Thoracic aorta (tissue), 2 donors: ENCODE data around the gene UGT1A6. TPM values are rescaled to one million over a fixed set of nuclear protein-coding genes. Genes with fewer than 3 reads are reported as not detected.

Experiments
- ATAC-seq: fragments of 150-250 bp; one replicate; pipeline ENCODE4 v1.8.0; 2017; ENCODE audit warnings: low read depth; ENCODE audit not compliant: insufficient number of reproducible peaks, low FRiP score
- DNase-seq: peaks from one replicate; pipeline ENCODE4 v3.0.0-alpha.2; 2020; ENCODE audit warnings: low spot score
- H3K27ac ChIP-seq, 2 donors: fragments of 200-600 bp; sonication (generic); 1 replicate in 1 of 2; 2 replicates in 1 of 2; pipeline ENCODE4 v1.5.1; 2016; ENCODE audit warnings: mild to moderate bottlenecking in 2 of 2, moderate library complexity in 2 of 2
- H3K27me3 ChIP-seq: fragments of 200-600 bp; sonication (generic); replicated peaks from 2 replicates; pipeline ENCODE4 v1.6.0; 2016; ENCODE audit warnings: mild to moderate bottlenecking; ENCODE audit not compliant: insufficient read depth
- H3K36me3 ChIP-seq: fragments of 200-600 bp; sonication (generic); one replicate; pipeline ENCODE4 v1.5.1; 2016
- H3K4me1 ChIP-seq, 2 donors: fragments of 200-600 bp; sonication (generic); 1 replicate in 1 of 2; 2 replicates in 1 of 2; pipeline versions ENCODE4 v1.5.1 to v1.6.0; 2016; ENCODE audit warnings: low read depth in 2 of 2, mild to moderate bottlenecking in 1 of 2; ENCODE audit not compliant: control insufficient read depth in 1 of 2
- H3K4me3 ChIP-seq: fragments of 200-600 bp; sonication (generic); 2 replicates; pipeline ENCODE4 v1.5.1; 2016; ENCODE audit warnings: mild to moderate bottlenecking
- H3K9me3 ChIP-seq: fragments of 200-600 bp; sonication (generic); 2 replicates; pipeline ENCODE4 v1.5.1; 2016
- total RNA-seq, 2 donors: library from RNA; depleted of rRNA; stranded (reverse); fragments of >200 nt; gene quantifications; one replicate each; pipeline versions ENCODE4 v1.1.0 to v1.2.3, GENCODE V29; 2016
- TF ChIP-seq, protein P1 (sequence below): fragments of 200-600 bp; sonication (generic); IDR thresholded peaks from one replicate; pipeline ENCODE4 v1.5.1; 2019; ENCODE audit warnings: antibody characterized with exemption

UGT1A6 gene
- total RNA-seq, 2 donors from 2014 or later: not detected

DNA sequence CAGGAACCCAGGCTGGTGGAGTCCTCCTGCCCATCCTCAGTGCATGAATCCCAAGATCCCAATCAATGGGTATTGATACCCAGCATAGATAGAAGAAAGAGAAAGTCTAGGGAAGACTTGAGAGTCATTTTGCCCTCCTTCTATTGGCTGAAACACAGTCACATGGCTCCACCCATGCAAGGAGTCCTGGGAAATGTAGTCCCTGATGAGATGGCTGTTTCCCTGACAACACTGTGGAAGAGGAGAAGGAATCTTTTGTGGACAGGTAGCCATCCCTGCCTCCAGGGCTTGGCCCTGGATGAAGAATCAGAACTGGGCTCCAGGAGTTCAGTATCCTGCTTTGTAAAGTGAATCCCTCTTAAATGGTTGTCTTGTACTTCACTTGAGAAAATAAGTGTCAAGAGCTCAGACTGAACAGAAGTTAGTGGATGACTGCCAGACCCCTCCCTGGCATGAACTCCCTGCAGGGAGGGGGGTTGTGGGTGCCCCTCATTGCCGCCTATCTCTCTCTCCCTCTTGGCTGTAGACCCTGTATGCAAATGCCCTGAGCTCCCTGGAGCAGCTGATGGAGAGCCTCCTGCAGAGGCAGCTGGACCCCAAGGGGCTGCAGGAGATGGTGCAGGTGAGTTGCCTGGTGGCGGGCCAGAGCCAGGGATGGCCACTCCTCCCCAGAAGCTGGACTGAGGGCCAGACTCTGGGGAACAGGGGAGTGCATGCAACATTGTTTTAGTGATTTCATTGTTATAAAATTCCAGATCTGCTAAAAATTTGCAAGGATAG lies 121.6 kb downstream of the UGT1A6 start:
- Histone ChIP-seq H3K36me3 (no peaks in the 10 kb centered on the region), H3K27me3 (no peaks in the 10 kb centered on the region), H3K27ac (no peak overlapping the region), H3K4me3 (no peak overlapping the region), H3K9me3 (no peaks in the 10 kb centered on the region), H3K4me1 (no peaks in the 10 kb centered on the region)
- ATAC-seq: no peak
- DNase-seq: no peak
- TF ChIP-seq, protein P1, sequence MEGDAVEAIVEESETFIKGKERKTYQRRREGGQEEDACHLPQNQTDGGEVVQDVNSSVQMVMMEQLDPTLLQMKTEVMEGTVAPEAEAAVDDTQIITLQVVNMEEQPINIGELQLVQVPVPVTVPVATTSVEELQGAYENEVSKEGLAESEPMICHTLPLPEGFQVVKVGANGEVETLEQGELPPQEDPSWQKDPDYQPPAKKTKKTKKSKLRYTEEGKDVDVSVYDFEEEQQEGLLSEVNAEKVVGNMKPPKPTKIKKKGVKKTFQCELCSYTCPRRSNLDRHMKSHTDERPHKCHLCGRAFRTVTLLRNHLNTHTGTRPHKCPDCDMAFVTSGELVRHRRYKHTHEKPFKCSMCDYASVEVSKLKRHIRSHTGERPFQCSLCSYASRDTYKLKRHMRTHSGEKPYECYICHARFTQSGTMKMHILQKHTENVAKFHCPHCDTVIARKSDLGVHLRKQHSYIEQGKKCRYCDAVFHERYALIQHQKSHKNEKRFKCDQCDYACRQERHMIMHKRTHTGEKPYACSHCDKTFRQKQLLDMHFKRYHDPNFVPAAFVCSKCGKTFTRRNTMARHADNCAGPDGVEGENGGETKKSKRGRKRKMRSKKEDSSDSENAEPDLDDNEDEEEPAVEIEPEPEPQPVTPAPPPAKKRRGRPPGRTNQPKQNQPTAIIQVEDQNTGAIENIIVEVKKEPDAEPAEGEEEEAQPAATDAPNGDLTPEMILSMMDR: no peak

DNA sequence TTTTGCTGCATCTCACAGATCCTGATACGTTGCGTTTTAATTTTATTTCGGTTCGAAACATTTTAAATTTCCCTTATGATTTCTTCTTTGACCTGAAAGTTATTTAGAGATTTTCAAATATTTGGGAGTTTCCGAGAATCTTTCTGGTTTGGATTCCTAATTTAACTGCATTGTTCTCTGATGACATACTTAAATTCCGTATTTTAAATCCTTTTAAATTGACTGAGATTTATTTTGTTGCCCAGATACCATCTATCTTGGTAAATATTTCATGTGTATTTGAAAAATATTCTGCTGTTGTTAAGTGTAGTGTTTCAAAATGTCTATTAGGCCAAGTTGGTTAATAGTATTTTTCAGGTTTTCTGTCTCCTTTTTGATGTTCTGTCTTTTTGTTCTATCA lies 123.2 kb downstream of the UGT1A6 start:
- ATAC-seq: no peak
- H3K27ac ChIP-seq: no peak overlapping the region
- H3K4me1 ChIP-seq: no peaks in the 10 kb centered on the region
- H3K9me3 ChIP-seq: no peaks in the 10 kb centered on the region
- no peak overlapping the region for H3K4me3 ChIP-seq
- TF ChIP-seq, protein P1: no peak
- no peak for DNase-seq
- no peaks in the 10 kb centered on the region for H3K27me3 ChIP-seq
- no peaks in the 10 kb centered on the region for H3K36me3 ChIP-seq

DNA sequence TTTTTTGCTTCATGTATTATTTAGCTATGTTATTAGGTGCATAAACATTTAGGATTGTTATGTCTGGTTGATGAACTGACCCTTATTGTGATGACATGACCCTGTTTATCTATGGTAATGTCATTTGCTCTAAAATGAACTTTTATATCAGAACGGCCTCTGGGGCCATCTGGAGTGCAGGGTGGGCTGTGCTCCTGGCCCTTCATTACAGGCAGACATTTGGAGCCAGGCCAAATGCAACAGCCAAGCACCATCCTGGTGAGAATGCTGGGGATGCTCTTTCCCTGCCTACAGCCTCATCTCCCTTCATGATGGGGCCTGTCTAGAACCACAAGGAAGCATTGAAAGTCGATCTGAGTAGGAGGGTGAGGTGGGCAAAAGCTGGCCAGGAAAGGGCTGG lies 123.6 kb downstream of the UGT1A6 start:
- TF ChIP-seq, protein P1: no peak
- Histone ChIP-seq H3K9me3 (no peaks in the 10 kb centered on the region), H3K36me3 (no peaks in the 10 kb centered on the region), H3K27me3 (no peaks in the 10 kb centered on the region), H3K4me3 (no peak overlapping the region), H3K4me1 (no peaks in the 10 kb centered on the region), H3K27ac (no peak overlapping the region)
- DNase-seq (no peak), ATAC-seq (no peak)

DNA sequence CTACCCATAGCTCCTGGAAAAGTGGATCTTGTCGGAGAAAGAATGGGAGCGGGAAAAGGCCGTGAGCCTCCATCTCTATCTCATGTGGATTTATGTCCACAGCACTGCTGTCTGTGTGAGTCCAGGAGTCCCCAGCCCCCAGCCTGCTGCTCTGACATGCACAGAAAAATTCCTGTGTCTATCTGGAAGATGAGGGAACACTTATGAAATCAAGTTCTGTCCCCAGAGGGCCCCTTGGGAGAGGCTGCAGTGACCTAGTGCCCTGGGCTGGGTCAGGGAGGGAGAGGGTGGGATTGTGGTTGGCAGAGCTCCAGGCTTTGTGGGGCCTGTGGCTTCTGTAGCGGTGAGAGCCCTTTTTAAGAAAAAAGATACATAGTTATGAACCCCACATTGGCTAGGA lies 124.1 kb downstream of the UGT1A6 start:
- DNase-seq: no peak
- no peak for ATAC-seq

DNA sequence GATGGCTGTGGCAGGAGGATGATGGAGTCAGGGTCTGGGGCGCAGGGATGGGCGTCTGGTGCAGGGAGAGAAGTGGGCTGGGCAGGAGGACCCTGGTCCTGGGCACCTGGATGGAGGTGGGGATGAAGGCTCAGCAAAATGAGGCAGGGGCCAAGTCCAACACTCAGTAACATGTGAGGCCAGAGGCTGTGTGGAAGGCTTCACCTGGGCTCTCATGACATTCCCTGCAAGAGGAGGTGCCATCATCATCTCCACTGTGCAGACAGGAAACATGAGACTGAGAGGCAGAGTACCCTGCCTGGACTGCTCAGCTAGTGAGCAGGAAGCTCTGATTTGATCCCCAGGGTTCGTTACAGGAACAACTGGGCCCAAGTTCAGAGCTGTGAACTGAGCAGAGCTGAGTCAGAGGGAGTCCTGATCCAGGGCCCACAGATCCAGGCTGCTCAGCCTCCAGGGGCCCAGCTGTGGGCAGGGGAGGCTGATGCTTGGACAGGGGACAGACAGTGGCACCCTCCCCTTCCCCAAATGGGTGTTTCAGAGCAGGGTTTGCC lies 124.7 kb downstream of the UGT1A6 start:
- ATAC-seq (no peak), DNase-seq (no peak)
- H3K4me1 ChIP-seq: no peaks in the 10 kb centered on the region
- H3K27me3 ChIP-seq: no peaks in the 10 kb centered on the region
- H3K27ac ChIP-seq: no peak overlapping the region
- H3K4me3 ChIP-seq: no peak overlapping the region
- H3K36me3 ChIP-seq: no peaks in the 10 kb centered on the region
- H3K9me3 ChIP-seq: no peaks in the 10 kb centered on the region
- TF ChIP-seq, protein P1: no peak

More for the DNA sequence above, 124.1 kb downstream of the UGT1A6 start:
- H3K27me3 ChIP-seq: no peaks in the 10 kb centered on the region
- no peak overlapping the region for H3K27ac ChIP-seq
- H3K9me3 ChIP-seq: no peaks in the 10 kb centered on the region
- no peaks in the 10 kb centered on the region for H3K4me1 ChIP-seq
- TF ChIP-seq, protein P1: no peak
- H3K4me3 ChIP-seq: no peak overlapping the region
- no peaks in the 10 kb centered on the region for H3K36me3 ChIP-seq
